ENCODE data around the gene MAP2K3. TPM values are rescaled to one million over a fixed set of nuclear protein-coding genes. Genes with fewer than 3 reads are reported as not detected.

MAP2K3 gene
- total and polyA plus RNA-seq, 2 of the 8 experiments (the other 6 are each of a cell fraction or from before 2014, with no cell fraction given) = 16.9 to 33.5 TPM

DNA sequence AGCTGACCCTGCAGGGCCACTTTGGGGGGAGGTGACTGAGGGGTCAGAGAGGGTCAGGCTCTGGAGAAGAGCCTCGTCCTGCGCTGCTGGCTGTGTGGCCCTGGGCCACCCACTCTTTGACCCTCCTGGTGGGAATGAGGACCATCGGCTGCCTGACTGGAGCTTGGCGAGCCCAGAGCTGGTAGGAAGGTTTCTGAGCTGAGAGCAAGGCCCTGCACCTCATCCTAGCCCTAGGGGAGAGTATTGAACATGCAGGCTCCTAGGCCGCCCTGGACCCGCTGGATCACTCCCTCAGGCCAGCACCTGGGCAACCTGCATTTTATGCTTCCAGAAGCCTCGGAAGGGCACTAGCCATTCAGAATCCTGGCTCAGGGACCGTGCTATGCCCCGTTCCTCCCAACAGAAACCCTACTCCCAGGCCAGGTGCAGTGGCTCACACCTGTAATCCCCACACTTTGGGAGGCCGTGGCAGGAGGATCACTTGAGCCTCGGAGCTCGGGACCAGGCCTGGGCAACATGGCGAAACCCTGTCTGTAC is 14.5 kb downstream of the MAP2K3 start (continued):
- TF ChIP-seq, protein P1, sequence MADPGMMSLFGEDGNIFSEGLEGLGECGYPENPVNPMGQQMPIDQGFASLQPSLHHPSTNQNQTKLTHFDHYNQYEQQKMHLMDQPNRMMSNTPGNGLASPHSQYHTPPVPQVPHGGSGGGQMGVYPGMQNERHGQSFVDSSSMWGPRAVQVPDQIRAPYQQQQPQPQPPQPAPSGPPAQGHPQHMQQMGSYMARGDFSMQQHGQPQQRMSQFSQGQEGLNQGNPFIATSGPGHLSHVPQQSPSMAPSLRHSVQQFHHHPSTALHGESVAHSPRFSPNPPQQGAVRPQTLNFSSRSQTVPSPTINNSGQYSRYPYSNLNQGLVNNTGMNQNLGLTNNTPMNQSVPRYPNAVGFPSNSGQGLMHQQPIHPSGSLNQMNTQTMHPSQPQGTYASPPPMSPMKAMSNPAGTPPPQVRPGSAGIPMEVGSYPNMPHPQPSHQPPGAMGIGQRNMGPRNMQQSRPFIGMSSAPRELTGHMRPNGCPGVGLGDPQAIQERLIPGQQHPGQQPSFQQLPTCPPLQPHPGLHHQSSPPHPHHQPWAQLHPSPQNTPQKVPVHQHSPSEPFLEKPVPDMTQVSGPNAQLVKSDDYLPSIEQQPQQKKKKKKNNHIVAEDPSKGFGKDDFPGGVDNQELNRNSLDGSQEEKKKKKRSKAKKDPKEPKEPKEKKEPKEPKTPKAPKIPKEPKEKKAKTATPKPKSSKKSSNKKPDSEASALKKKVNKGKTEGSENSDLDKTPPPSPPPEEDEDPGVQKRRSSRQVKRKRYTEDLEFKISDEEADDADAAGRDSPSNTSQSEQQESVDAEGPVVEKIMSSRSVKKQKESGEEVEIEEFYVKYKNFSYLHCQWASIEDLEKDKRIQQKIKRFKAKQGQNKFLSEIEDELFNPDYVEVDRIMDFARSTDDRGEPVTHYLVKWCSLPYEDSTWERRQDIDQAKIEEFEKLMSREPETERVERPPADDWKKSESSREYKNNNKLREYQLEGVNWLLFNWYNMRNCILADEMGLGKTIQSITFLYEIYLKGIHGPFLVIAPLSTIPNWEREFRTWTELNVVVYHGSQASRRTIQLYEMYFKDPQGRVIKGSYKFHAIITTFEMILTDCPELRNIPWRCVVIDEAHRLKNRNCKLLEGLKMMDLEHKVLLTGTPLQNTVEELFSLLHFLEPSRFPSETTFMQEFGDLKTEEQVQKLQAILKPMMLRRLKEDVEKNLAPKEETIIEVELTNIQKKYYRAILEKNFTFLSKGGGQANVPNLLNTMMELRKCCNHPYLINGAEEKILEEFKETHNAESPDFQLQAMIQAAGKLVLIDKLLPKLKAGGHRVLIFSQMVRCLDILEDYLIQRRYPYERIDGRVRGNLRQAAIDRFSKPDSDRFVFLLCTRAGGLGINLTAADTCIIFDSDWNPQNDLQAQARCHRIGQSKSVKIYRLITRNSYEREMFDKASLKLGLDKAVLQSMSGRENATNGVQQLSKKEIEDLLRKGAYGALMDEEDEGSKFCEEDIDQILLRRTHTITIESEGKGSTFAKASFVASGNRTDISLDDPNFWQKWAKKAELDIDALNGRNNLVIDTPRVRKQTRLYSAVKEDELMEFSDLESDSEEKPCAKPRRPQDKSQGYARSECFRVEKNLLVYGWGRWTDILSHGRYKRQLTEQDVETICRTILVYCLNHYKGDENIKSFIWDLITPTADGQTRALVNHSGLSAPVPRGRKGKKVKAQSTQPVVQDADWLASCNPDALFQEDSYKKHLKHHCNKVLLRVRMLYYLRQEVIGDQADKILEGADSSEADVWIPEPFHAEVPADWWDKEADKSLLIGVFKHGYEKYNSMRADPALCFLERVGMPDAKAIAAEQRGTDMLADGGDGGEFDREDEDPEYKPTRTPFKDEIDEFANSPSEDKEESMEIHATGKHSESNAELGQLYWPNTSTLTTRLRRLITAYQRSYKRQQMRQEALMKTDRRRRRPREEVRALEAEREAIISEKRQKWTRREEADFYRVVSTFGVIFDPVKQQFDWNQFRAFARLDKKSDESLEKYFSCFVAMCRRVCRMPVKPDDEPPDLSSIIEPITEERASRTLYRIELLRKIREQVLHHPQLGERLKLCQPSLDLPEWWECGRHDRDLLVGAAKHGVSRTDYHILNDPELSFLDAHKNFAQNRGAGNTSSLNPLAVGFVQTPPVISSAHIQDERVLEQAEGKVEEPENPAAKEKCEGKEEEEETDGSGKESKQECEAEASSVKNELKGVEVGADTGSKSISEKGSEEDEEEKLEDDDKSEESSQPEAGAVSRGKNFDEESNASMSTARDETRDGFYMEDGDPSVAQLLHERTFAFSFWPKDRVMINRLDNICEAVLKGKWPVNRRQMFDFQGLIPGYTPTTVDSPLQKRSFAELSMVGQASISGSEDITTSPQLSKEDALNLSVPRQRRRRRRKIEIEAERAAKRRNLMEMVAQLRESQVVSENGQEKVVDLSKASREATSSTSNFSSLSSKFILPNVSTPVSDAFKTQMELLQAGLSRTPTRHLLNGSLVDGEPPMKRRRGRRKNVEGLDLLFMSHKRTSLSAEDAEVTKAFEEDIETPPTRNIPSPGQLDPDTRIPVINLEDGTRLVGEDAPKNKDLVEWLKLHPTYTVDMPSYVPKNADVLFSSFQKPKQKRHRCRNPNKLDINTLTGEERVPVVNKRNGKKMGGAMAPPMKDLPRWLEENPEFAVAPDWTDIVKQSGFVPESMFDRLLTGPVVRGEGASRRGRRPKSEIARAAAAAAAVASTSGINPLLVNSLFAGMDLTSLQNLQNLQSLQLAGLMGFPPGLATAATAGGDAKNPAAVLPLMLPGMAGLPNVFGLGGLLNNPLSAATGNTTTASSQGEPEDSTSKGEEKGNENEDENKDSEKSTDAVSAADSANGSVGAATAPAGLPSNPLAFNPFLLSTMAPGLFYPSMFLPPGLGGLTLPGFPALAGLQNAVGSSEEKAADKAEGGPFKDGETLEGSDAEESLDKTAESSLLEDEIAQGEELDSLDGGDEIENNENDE (IDR thresholded peaks at IDR 0.05; ENCODE audit: insufficient replicate concordance, low read length) = no peak
- TF ChIP-seq SIN3A (conservative IDR thresholded peaks at IDR 0.05 in 1 of 2, IDR thresholded peaks at IDR 0.05 in 1 of 2; ENCODE audit: low read depth in 1 of 2, low read length in 2 of 2) (no peak), RAD21 (IDR thresholded peaks at IDR 0.05 in 1 of 2, conservative IDR thresholded peaks at IDR 0.05 in 1 of 2; ENCODE audit: low read depth in 2 of 2, low read length in 2 of 2) (no peak), TCF12 (IDR thresholded peaks at IDR 0.05; ENCODE audit: low read depth, low read length) (no peak), PHF8 (conservative IDR thresholded peaks at IDR 0.05; ENCODE audit: low read depth, low read length) (no peak), KDM4A (IDR thresholded peaks at IDR 0.05; ENCODE audit: low read depth, low read length, severe bottlenecking) (no peak), SRF (IDR thresholded peaks at IDR 0.05; ENCODE audit: low read depth, low read length) (no peak), TBP (IDR thresholded peaks at IDR 0.05; ENCODE audit: low read depth, low read length) (no peak), FOSL1 (IDR thresholded peaks at IDR 0.05; ENCODE audit: insufficient read depth, low read depth, low read length) (no peak), POLR2AphosphoS5 (IDR thresholded peaks at IDR 0.05; ENCODE audit: low read depth, low read length) (no peak), SIX5 (IDR thresholded peaks at IDR 0.05; ENCODE audit: low read depth, low read length) (no peak)
